Mucosa of descending colon (tissue), 3 donors: ENCODE data around the gene COX7B. TPM values are rescaled to one million over a fixed set of nuclear protein-coding genes. Genes with fewer than 3 reads are reported as not detected.
A peak's percentile ranks its signal among the peaks of the same experiment; 100 is the strongest.
"Not testable (repeated sequence)": the region's sequence is repeated elsewhere in the genome, so short reads cannot be mapped to it uniquely, and the experiment has no call there.

Experiments
- ATAC-seq: fragments of 200-7000 bp; cut with Tn5 transposase; one replicate; pipeline ENCODE4 v1.9.1; 2020; ENCODE audit warnings: mild to moderate bottlenecking, moderate library complexity
- DNase-seq, 3 donors: peaks; one replicate each; pipeline ENCODE4 v3.0.0-alpha.2; 2020
- H3K36me3 ChIP-seq: fragments of 200-600 bp; one replicate; pipeline ENCODE4 v1.8.0; 2021; ENCODE audit warnings: low read depth, mild to moderate bottlenecking
- H3K4me1 ChIP-seq: fragments of 200-600 bp; one replicate; pipeline ENCODE4 v1.8.0; 2021; ENCODE audit warnings: low read depth, mild to moderate bottlenecking
- H3K4me3 ChIP-seq: fragments of 200-600 bp; one replicate; pipeline ENCODE4 v1.8.0; 2021; ENCODE audit warnings: mild to moderate bottlenecking
- H3K9me3 ChIP-seq: fragments of 200-600 bp; one replicate; pipeline ENCODE4 v1.8.0; 2021; ENCODE audit warnings: mild to moderate bottlenecking
- CTCF ChIP-seq: fragments of 200-600 bp; IDR thresholded peaks from one replicate; pipeline ENCODE4 v1.8.0; 2022; ENCODE audit warnings: antibody characterized with exemption, mild to moderate bottlenecking
- intact Hi-C, 2 donors: fragments of 100-400 bp; cut with DNase I in 1 of 2; cut with micrococcal nuclease in 1 of 2; formaldehyde crosslinking; loops; one replicate each; pipeline versions ENCODE4 v1.11.0 to v1.11.1; 2022; cut with DNase I, micrococcal nuclease
- total RNA-seq, 3 donors: library from RNA; stranded (reverse); fragmentation: NEBNext Ultra II Directional in 2 of 3; extraction: Animal tissue kit (Norgen Biotek cat#: 25700) in 2 of 3; gene quantifications; one replicate each; pipeline versions ENCODE4 v1.2.1 to v1.2.4, GENCODE V29; 2021 to 2023
- donor health status: DM: no; HTN: no; CAD: no; lungs with moderate emphysema.
- donor health status: DM: no; HTN: no; CAD: no.
- donor health status: DM: no; HTN: yes; CAD: no.

COX7B gene
- total RNA-seq, 3 donors from 2014 or later: 340 to 480 (median 472) TPM

GRCh38 chrX:77935886-77936285 is 36.6 kb downstream of the COX7B start:
- DNase-seq (no peak), ATAC-seq (no peak)
- Histone ChIP-seq H3K9me3 (no peaks in the 10 kb centered on the region), H3K4me1 (no peaks in the 10 kb centered on the region), H3K4me3 (no peak overlapping the region), H3K36me3 (no peaks in the 10 kb centered on the region)
- TF ChIP-seq CTCF: no peak
- intact Hi-C loops: no loop called here

- Histone ChIP-seq H3K4me1 (no peaks in the 10 kb centered on the region), H3K9me3 (no peaks in the 10 kb centered on the region), H3K4me3 (no peak overlapping the region), H3K36me3 (no peaks in the 10 kb centered on the region)
- intact Hi-C loops: no loop called here
- ATAC-seq (no peak), DNase-seq (no peak)
- TF ChIP-seq CTCF: no peak
Measured at GRCh38 chrX:77936299-77936698, 37.0 kb downstream of the COX7B start.

- no peak for DNase-seq
- Histone ChIP-seq H3K4me3 (no peak overlapping the region), H3K4me1 (no peaks in the 10 kb centered on the region), H3K36me3 (no peaks in the 10 kb centered on the region), H3K9me3 (no peaks in the 10 kb centered on the region)
- intact Hi-C loops: no loop called here
- no peak for TF ChIP-seq CTCF
- ATAC-seq: peak; percentile 72
Measured at GRCh38 chrX:77937291-77937690, 38.0 kb downstream of the COX7B start.

- intact Hi-C loops: no loop called here
- ATAC-seq (no peak), DNase-seq (no peak)
- peaks cover 6% of the 10 kb centered on the region for H3K4me1 ChIP-seq
- no peaks in the 10 kb centered on the region for H3K9me3 ChIP-seq
- no peaks in the 10 kb centered on the region for H3K36me3 ChIP-seq
- no peak overlapping the region for H3K4me3 ChIP-seq
- TF ChIP-seq CTCF: no peak
Measured at GRCh38 chrX:77938083-77938680, 38.9 kb downstream of the COX7B start.

- H3K36me3 ChIP-seq, H3K4me1 ChIP-seq, H3K9me3 ChIP-seq, intact Hi-C loops, H3K4me3 ChIP-seq, DNase-seq, ATAC-seq: not testable (repeated sequence)
Measured at GRCh38 chrX:77945031-77945430, 45.8 kb downstream of the COX7B start.

- intact Hi-C loops: no loop called here
- no peak overlapping the region for H3K4me3 ChIP-seq
- DNase-seq (no peak), ATAC-seq (no peak)
- peaks cover 6% of the 10 kb centered on the region for H3K4me1 ChIP-seq
- H3K36me3 ChIP-seq: no peaks in the 10 kb centered on the region
- H3K9me3 ChIP-seq: no peaks in the 10 kb centered on the region
- TF ChIP-seq CTCF: no peak
Measured at GRCh38 chrX:77945910-77946545, 46.8 kb downstream of the COX7B start.
